Upper lobe of right lung (tissue), 1 donor: ENCODE results near the gene ZFHX2. TPM values are rescaled to one million over a fixed set of nuclear protein-coding genes. Genes with fewer than 3 reads are reported as not detected.

Experiments
- ATAC-seq: fragments of 200-7000 bp; cut with Tn5 transposase; one replicate; pipeline ENCODE4 v1.9.1; 2020; ENCODE audit warnings: mild to moderate bottlenecking, moderate library complexity
- DNase-seq: peaks from one replicate; pipeline ENCODE4 v3.0.0-alpha.2; 2020
- H3K27ac ChIP-seq: fragments of 200-600 bp; one replicate; pipeline ENCODE4 v1.8.0; 2022
- H3K27me3 ChIP-seq: fragments of 200-600 bp; one replicate; pipeline ENCODE4 v1.8.0; 2022; ENCODE audit warnings: mild to moderate bottlenecking
- H3K36me3 ChIP-seq: fragments of 200-600 bp; one replicate; pipeline ENCODE4 v1.8.0; 2022
- H3K4me1 ChIP-seq: fragments of 200-600 bp; one replicate; pipeline ENCODE4 v1.8.0; 2022
- H3K4me3 ChIP-seq: fragments of 200-600 bp; one replicate; pipeline ENCODE4 v1.8.0; 2022; ENCODE audit warnings: mild to moderate bottlenecking
- H3K9me3 ChIP-seq: fragments of 200-600 bp; one replicate; pipeline ENCODE4 v1.8.0; 2022
- CTCF ChIP-seq: fragments of 200-600 bp; IDR thresholded peaks from one replicate; pipeline ENCODE4 v1.8.0; 2022; ENCODE audit warnings: antibody characterized with exemption
- intact Hi-C: fragments of 100-400 bp; cut with DNase I; formaldehyde crosslinking; loops from one replicate; pipeline ENCODE4 v1.11.0; 2022
- total RNA-seq: library from RNA; stranded (reverse); fragmentation: NEBNext Ultra II Directional; extraction: Animal tissue kit (Norgen Biotek cat#: 25700); gene quantifications from one replicate; pipeline ENCODE4 v1.2.1, GENCODE V29; 2021
- donor health status: DM: no; HTN: yes; CAD: no; lungs with severe emphysema.

The ZFHX2 gene
- total RNA-seq, 1 donor from 2014 or later: 2.3 TPM

- intact Hi-C loops: no loop called here
Measured at GRCh38 chr14:23546450-23547035, 5.0 kb downstream of the ZFHX2 start.

GRCh38 chr14:23545740-23546365 lies 5.7 kb downstream of the ZFHX2 start:
- Histone ChIP-seq H3K4me3 (no peak overlapping the region), H3K4me1 (peaks cover 3% of the 10 kb centered on the region), H3K9me3 (no peaks in the 10 kb centered on the region), H3K36me3 (no peaks in the 10 kb centered on the region), H3K27ac (no peak overlapping the region), H3K27me3 (no peaks in the 10 kb centered on the region)
- DNase-seq (no peak), ATAC-seq (no peak)
- intact Hi-C loops: no loop called here
- no peak for TF ChIP-seq CTCF

More at GRCh38 chr14:23546450-23547035, 5.0 kb downstream of the ZFHX2 start:
- ATAC-seq (no peak), DNase-seq (no peak)
- H3K4me1 ChIP-seq: peaks cover 3% of the 10 kb centered on the region
- H3K9me3 ChIP-seq: no peaks in the 10 kb centered on the region
- no peaks in the 10 kb centered on the region for H3K27me3 ChIP-seq
- H3K27ac ChIP-seq: no peak overlapping the region
- no peak for TF ChIP-seq CTCF
- no peak overlapping the region for H3K4me3 ChIP-seq
- H3K36me3 ChIP-seq: no peaks in the 10 kb centered on the region

- peak; percentile 52 for ATAC-seq
- Histone ChIP-seq H3K36me3 (no peaks in the 10 kb centered on the region), H3K27me3 (no peaks in the 10 kb centered on the region), H3K27ac (no peak overlapping the region), H3K9me3 (no peaks in the 10 kb centered on the region), H3K4me3 (no peak overlapping the region), H3K4me1 (no peaks in the 10 kb centered on the region)
- TF ChIP-seq CTCF: no peak
- intact Hi-C loops: no loop called here
- no peak for DNase-seq
Measured at GRCh38 chr14:23544511-23545447, 6.8 kb downstream of the ZFHX2 start.

- H3K27ac ChIP-seq: no peak overlapping the region
- H3K27me3 ChIP-seq: no peaks in the 10 kb centered on the region
- no peaks in the 10 kb centered on the region for H3K9me3 ChIP-seq
- no peak overlapping the region for H3K4me3 ChIP-seq
- no peak for TF ChIP-seq CTCF
- no peaks in the 10 kb centered on the region for H3K36me3 ChIP-seq
- intact Hi-C loops: no loop called here
- no peaks in the 10 kb centered on the region for H3K4me1 ChIP-seq
- no peak for ATAC-seq
- no peak for DNase-seq
Measured at GRCh38 chr14:23543403-23543802, 8.2 kb downstream of the ZFHX2 start.

GRCh38 chr14:23542261-23542660 lies 9.3 kb downstream of the ZFHX2 start:
- no peak overlapping the region for H3K27ac ChIP-seq
- no peak overlapping the region for H3K4me3 ChIP-seq
- TF ChIP-seq CTCF: no peak
- H3K9me3 ChIP-seq: no peaks in the 10 kb centered on the region
- DNase-seq (no peak), ATAC-seq (no peak)
- no peaks in the 10 kb centered on the region for H3K36me3 ChIP-seq
- H3K27me3 ChIP-seq: no peaks in the 10 kb centered on the region
- H3K4me1 ChIP-seq: no peaks in the 10 kb centered on the region
- intact Hi-C loops: no loop called here
